HG02840 (cell line): ENCODE measurements around the gene NOX1.

Experiments
- ATAC-seq: cut with Tn5 transposase; IDR thresholded peaks from one replicate; pipeline ENCODE4 v1.9.1; 2021; ENCODE audit warnings: mild to moderate bottlenecking, moderate library complexity, moderate number of reproducible peaks; ENCODE audit not compliant: unreplicated experiment, low FRiP score

Gene NOX1

DNA sequence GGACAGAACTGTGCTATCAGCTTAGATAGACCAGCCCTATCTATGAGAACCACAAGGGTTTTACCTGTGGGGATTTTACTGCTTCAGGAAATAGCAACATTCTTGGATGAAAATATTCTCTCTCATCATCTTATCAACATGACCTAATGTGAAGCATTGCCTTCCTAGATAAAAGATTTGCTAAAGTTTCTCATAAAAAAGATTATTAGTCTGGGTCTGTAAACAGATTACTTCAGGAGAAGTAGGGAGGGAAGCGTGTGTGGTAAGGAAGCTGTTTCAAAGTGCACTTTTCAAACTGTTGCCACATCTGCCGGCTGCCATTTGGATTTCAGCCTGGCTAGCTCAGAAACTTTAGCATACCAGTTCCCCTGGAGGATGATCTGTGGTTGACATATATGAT lies at the start of gene NOX1:
NOX1 (minus strand) TSS at position 35 of the 400 bp plus-strand sequence. CDS start 220 bp downstream, outside the sequence.
- no peak for ATAC-seq

DNA sequence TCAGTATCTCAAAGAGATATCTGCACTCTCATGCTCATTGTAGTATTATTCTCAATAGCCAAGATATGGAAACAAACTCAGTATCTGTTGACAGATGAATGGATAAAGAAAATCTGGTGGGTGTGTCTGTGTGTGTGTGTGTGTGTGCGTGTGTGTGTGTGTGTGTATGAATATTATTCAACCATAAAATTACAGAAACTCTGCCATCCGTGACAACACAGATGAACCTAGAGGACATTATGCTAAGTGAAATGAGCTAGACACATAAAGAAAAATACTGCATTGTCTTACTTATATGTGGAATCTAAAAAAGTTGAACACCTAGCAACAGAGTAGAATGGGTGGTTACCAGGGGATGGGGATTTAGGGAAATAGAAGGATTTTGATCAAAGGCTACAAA lies 41.4 kb upstream of the NOX1 start:
- ATAC-seq, result no peak

DNA sequence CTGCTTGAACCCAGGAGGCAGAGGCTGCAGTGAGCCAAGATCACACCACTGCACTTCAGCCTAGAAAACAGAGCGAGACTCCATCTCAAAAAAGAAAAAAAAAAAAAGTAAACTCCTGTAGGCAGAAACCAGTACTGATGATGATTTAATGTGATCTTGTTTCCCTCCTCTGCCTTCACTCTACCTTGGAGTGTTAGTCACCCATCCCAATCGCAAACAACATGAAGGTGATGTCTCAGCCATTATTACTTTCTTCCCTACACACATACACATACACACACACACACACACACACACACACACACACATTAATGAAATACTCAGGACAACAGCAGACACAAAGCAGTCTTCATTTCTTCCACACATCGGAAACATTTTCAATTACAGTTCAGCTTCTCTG lies 39.0 kb upstream of the NOX1 start:
- no peak for ATAC-seq

DNA sequence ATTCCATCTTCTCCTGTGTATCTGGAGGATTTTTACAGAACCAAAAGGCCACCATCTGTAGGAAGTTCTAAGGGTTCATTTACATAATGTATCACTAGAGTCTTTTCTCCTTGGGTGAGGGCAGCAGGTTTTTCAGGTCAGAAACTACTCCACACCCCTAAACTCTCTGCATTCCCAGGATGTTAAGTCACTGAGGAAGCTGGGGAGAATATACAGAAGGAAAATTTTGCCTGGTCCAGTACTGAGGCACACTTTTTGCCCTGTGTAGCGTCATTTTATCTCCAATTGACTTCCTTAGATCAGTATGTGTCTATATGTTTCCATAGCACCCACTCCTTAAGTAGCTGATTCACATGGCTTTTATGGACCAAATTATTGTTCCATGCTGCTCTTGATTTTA lies 37.6 kb upstream of the NOX1 start:
- no peak for ATAC-seq

DNA sequence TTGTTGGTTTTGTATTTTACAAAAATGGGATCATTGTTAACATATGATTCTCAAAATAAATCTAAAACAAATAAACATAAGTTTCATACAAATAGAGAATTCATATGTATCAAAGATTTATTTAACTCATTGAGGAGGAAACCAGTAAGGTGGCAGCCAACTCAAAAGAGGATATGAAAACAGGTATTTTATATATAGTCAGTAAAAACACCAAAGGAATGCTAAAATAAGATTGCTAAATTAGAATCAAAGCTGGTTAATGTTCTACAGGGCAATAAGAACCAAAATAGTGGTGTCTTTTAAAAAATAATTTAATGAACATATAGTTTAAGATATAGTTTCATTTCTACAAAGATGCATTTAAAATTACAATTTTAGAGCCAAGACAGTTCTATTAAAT lies 31.5 kb upstream of the NOX1 start:
- no peak for ATAC-seq

DNA sequence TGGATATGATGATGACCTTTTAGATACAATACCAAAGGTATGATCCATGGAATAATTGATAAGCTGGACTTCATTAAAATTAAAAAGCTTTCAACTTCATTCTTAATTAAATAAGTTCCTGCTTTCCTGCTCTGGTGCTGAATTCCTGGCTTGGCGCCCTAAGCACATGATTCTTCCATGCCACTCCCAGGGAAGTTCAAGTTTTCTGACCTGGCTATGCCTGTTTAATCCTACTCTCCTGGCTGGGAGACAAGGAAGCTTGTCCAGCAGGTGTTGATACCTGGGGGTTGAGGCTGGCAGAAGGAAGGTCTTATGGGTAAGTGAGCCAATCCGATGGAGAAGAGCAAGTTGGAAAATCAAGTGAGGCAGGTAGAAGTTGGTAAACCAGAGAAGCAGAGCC lies 30.3 kb upstream of the NOX1 start:
- no peak for ATAC-seq

DNA sequence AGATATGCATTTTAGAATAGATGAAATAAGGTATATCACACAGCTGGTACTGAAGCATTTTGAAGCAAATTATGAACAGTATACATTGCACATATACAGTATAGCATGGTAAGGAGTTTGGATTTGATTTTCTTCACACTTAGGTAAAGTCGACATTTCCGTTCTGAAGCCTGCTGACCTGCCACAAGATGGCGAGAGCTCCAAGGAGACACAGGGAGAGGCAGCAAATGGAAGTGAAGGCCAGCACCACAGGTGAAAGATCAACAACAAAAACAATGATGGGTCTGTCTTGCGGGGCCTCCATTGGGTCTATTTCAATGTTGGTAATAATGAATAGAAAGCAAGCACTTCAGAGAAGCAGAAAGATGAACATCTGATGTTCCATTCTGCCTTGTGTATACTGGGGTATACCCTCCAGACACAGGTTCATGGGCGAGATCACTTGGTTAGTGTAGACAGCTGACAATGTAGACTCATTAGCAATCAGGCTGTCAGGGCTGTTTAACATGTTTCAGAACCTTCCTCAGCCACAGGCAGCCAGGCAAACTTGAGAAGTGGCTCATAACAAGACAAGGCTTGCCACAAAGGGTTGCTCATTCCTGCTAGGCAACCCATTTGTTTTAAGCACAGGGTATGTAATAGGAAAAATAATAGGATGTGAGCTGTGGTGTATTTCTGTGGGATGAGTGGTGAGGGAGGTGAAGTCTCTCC lies 21.4 kb upstream of the NOX1 start:
- ATAC-seq, result no peak

DNA sequence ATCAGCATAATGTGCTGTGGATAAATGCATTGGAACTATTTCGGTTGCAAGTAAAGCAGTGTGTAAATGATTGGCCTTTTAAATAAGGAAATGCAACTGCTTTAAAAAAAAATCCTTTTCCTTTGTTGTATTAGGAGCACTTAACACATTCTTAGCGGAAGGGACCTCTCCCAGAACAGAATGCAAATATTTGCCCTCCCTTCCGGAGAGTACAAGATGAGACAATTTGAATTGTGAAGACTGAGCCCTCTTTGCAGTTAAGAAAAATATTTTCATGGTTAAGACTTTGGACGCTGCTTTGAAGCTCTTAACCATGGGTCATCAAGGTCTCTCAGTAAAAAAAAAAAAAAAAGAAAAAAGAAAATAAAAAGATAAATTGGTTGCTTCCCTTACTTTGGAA lies 9.5 kb upstream of the NOX1 start:
- ATAC-seq, result no peak

DNA sequence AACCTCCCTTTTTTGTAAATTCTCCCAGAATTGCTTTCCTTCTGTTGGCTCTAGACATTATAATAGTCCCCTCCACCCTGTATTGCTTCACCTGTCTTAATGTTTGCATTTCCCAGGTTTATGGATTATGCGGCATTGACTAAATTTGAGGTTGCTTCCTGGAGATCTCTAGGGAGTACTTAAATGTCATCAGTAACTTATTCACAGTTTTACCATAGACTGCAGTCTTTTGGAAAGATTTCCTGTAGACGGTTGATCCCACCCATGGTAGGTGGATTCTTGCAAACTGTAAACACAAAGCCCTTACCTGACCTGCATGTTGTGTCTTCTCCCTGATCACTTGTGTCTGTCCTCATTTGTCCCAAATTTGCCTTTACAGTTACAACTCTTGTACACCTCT lies 6.2 kb upstream of the NOX1 start:
- ATAC-seq, result no peak

DNA sequence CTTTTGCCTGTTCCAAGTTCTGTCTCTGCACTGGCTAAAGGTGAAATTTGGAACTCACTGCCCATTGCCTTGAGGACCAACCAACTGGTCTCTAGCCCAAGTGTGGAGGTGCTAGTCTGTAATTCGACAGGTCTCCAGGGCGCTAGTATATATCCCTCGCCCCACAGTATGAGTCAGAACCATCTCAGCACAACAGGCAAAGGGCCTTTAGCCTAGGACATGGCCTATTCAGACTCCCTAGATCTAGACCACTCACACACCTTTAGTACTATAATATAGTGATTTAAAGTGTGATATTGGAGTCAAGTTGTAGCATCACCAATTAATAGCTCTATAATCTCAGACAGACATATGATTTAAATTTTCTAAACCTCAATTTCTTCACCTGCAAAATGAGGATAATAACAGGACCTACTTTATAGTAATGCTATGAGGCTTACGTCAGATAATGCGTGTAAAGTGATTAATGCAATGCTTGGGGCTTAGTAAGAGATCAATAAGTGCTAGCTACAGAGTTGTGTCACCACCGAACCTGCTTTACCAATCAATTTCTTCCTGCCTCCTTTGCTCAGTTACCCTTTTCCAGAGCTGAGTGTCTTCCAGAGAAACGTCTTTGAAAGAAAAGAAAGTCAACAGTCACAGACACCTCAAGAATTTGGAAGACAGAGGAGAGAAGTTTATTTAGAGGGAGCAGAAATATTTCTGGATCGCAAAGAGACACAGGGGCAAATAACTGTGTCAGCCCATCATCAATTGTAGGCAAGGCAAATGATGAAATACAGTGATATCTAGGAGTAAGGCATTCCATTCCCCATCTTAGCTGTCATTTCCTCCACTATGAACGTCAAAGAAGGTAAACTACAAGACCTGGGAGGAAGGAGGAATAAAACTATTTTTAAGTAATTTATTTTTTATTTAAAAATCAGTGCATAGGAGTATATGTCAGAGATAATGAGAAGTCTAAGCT lies 2.3 kb downstream of the NOX1 start:
- no peak for ATAC-seq

DNA sequence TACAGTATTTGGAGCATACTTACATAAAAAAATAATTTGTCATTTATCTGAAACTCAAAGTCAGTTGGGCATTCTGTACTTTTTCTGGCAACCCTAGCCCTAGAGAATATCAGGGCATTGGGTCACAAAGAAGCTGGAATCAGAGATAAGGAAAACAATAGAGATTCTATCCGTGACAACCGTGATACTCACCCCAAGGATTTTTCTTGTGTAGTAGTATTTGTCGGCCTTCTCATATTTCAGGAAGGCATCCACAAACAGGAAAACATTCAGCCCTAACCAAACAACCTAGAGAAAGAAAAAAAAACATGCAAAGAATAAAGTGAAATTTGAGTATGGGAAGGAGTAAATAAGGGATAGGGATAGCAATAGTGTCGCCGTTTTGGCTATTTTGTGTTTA lies 3.6 kb downstream of the NOX1 start:
- no peak for ATAC-seq

DNA sequence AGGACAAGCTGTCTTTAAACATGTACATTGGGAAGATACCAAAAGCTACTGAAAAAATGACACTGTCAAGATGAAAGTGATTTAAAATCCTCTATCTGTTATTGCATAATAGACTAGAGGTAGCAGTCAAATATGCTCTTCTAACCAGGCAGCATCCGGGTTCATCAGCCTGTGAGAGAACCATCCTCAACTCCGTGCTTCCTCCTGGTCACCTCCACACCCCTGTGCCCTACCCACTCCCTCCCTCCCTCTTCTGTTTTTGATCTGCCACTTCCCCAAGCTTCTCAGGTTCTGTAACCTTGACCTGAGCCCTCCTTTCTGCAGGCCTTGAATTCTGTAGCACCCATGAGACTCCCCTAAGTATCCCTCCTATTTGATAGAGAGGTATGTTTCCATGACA lies 5.9 kb downstream of the NOX1 start:
- ATAC-seq, result no peak

DNA sequence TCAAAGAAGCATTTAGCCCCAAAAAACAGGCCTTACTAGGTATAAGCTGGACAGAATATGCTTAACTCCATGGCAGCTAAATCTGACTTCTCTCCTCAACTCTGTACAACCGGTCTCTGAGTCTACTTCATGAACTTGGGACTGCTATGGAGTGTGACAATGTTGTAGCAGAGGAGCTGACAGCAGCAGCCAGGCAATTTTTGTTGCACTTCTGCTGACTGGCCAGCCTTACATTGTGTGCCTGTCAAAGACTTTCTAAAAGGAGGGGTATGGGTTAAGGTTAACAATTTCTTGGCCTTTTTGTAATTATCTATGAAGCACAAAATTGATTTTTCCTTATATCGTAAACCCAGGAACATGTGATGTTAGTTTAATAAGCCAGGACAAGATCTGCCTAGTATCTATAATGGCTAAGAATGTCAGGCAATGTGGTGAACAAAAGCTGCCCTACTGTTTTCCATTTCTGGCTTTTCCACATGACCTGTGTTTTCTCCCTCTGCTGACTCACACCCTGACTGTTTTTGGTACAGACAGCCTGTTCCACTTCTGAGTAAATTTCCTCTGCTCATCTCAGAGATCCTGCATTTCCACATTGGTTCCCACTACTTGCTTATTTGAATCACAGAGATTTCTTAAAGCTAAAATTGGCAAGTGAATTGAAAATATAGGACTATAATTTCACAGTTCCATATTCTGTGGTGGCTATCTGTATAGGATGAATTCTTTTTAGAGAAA lies 9.3 kb downstream of the NOX1 start:
- no peak for ATAC-seq

DNA sequence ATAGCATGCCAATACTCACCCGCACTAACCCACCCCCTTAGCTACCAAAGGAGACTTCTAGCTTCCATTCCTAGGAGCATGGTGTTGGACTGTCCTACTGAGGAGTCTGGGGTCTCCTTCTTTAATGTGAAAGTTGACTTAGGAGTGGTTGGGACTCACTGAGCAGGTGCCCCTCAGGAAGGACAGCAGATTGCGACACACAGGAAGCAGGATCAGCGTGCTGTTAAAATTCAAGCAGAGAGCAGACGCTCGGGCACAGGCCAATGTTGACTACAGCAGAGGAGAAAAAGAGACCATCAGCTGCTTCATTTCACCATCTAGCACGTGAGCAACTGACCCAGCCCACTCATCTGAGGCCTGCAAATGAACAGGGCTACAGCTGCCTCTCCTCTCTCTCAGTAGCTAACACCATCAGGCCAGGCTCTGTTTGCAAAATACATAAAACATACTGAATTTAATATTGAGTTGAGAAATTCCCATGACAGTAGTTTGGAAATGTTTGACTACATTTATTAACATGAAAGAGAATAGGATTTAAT lies 10.8 kb downstream of the NOX1 start:
- no peak for ATAC-seq

DNA sequence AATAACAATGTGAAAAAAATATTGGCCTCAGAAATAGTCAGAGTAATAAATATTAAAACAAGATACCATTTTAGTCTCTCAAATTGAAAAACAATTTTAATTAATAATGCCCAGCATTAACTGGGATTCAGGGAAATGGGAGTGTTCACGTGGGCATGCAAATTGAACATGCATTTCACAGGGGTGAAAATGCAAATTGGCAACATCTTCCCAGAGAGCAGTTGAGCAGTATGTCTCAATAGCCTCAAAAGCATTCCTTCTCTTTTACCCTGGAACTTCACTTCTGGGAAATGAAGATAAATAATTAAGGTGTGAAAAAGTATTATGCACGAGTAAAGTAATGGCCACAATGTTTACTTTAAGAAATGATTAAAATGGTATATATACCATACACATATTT lies 21.3 kb downstream of the NOX1 start:
- ATAC-seq, result no peak

DNA sequence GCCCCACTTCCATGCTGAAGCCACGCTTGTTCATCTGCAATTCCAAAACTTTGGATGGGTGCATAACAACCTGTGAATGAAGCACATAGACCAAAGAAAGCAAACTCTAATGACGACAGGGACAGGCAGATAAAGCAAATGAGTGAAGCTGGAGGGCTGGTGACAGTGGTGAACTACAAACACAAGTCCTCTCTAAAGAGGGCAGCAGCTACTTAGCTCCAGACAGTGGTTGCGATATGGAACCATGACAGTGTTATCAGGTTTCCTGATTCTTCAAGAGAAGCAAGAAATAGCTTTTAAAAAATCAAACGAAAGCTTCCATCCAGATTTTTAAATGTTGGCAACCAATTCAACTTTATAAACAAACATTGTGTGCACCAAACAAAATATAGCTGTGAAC lies 23.8 kb downstream of the NOX1 start:
- ATAC-seq, result no peak

DNA sequence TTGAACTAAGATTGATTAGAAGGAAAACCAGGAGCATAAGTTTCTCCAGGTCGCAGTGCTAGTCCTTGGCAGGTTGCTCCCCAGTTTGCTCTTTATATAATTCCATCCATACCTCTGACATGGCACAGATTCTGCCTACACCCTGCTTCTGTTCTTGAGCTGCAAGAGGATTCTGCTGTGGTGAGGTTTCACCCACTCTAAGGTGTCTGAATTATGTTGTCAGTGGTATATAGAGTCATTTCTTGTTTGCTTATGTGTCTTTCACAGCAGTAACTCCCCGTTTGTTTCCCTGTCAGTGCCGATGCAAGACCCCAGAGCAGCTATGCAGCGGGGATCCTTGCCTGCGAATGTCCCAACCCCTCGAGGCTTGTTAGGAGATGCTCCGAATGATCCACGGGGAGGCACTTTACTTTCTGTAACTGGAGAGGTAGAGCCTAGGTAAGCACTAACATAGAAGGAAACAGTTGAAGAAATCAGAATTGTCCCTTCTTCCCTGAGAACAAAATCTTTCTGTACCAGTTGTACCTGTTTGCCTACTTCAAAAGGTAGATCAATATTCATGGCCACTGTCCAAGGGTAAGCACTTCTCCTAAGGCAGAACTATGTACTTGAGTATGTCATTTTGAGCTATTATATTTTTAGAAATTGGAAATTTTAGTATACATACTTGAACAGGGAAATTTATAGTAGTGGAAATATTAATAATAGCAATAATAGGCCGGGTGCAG lies 42.8 kb downstream of the NOX1 start:
- no peak for ATAC-seq

DNA sequence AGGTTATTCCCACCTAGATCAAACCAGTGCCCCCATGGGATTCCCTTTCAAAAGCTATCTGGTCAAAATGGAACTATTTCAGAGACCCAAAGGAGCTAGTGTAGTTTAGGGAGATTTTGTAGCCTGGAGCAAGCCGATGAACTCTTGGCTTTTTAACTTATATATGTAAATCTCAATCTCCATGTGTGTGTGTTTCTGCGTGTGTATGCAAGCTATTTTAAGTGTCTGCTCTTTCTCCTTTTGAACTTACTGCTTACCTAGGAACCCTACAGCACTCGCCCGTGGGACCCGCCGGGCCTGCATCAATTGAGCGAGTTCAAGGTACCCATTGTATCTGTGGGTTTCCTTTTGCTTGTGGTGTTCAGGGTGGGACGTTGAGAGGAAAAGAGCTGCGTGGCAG lies 43.6 kb downstream of the NOX1 start:
- ATAC-seq, result peak; percentile 47

DNA sequence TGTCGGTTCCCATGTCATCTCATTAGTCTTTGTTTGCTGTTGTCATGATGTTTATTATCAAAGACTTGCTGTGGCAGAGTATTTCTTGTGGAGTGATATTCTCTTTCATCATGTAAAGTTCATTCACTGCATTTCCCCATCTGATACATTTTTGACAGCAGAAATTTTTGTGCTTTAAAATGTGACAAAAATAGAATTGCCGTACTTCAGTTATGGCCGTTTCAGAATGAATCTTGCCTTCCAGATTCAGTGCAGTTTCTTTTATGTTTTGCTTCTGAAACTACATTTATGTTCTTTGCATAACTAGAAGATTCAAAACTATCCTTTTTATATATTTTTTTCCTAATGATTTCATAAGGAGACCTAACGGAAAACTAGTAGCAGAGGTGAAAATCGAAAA lies 44.0 kb downstream of the NOX1 start:
- peak; percentile 17 for ATAC-seq

DNA sequence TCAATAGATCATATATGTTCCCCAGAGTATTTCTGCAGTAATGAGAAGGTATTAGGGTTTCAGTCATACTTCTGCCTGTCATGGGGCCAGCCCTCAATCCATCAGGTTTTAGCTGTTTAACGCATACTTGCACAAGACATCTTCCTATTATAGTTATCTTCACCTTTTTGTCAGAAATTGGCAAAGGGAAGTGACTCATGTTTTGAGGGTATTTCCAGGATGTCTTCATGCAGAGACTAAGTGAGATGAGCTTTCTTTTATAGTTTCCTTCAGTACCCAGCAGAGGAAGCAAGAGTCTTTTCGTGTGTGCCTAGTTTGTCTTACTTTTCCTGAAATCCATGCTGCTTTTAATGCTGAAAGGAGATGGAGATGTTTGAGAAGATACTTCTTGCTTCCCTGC lies 44.4 kb downstream of the NOX1 start:
- peak; percentile 71 for ATAC-seq
